Loucy (cell line): Measurements from ENCODE around the gene PDLIM7.

Experiments
- H2AFZ ChIP-seq: fragments of 200-600 bp; sonication (generic); 2 replicates; pipeline ENCODE4 v1.6.0; 2016; ENCODE audit warnings: antibody characterized with exemption, mild to moderate bottlenecking, low read length, moderate library complexity
- H3F3A ChIP-seq: fragments of 200-600 bp; 2 replicates; pipeline ENCODE4 v1.6.0; 2016; ENCODE audit warnings: antibody characterized with exemption, low read depth, mild to moderate bottlenecking
- H3K27me3 ChIP-seq: fragments of 200-600 bp; sonication (generic); 2 replicates; pipeline ENCODE4 v1.6.1; 2014; ENCODE audit warnings: low read length, mild to moderate bottlenecking; ENCODE audit not compliant: insufficient read depth, poor library complexity, severe bottlenecking
- H3K36me3 ChIP-seq: fragments of 200-600 bp; sonication (generic); 2 replicates; pipeline ENCODE4 v1.6.1; 2016; ENCODE audit warnings: low read length; ENCODE audit not compliant: insufficient read depth
- H3K4me1 ChIP-seq: fragments of 200-600 bp; sonication (generic); 2 replicates; pipeline ENCODE4 v1.5.1; 2014; ENCODE audit warnings: low read length, mild to moderate bottlenecking; ENCODE audit not compliant: insufficient read depth, poor library complexity, severe bottlenecking
- H3K4me2 ChIP-seq: fragments of 200-600 bp; sonication (generic); 2 replicates; pipeline ENCODE4 v1.6.0; 2014; ENCODE audit warnings: antibody characterized with exemption, low read length, low read depth, mild to moderate bottlenecking; ENCODE audit not compliant: poor library complexity, severe bottlenecking
- H3K4me3 ChIP-seq: fragments of 200-600 bp; sonication (generic); 2 replicates; pipeline ENCODE4 v1.5.1; 2014; ENCODE audit warnings: low read length, mild to moderate bottlenecking, mixed read lengths; ENCODE audit not compliant: poor library complexity, severe bottlenecking
- H3K79me2 ChIP-seq: fragments of 200-600 bp; sonication (generic); 2 replicates; pipeline ENCODE4 v1.6.1; 2014; ENCODE audit warnings: low read length; ENCODE audit not compliant: insufficient read depth
- H3K9ac ChIP-seq: fragments of 200-600 bp; sonication (generic); 2 replicates; pipeline ENCODE4 v1.6.0; 2014; ENCODE audit warnings: mild to moderate bottlenecking, low read depth, low read length, moderate library complexity; ENCODE audit not compliant: poor library complexity, severe bottlenecking
- H3K9me2 ChIP-seq: fragments of 200-600 bp; sonication (generic); replicated peaks from 2 replicates; pipeline ENCODE4 v1.6.1; 2016; ENCODE audit warnings: low read depth, low read length, mixed read lengths
- H3K9me3 ChIP-seq: fragments of 200-600 bp; sonication (generic); 2 replicates; pipeline ENCODE4 v1.6.1; 2014; ENCODE audit warnings: mild to moderate bottlenecking, antibody characterized with exemption, low read length, low read depth; ENCODE audit not compliant: insufficient read depth
- H4K20me1 ChIP-seq: fragments of 200-600 bp; sonication (generic); 2 replicates; pipeline ENCODE4 v1.6.0; 2014; ENCODE audit warnings: antibody characterized with exemption, low read length, mild to moderate bottlenecking; ENCODE audit not compliant: insufficient read depth, poor library complexity, severe bottlenecking
- CTCF ChIP-seq: fragments of 200-600 bp; sonication (generic); conservative IDR thresholded peaks from 2 replicates; pipeline ENCODE4 v1.5.1; 2014; ENCODE audit warnings: mild to moderate bottlenecking, antibody characterized with exemption, low read length
- EZH2phosphoT487 ChIP-seq: fragments of 200-600 bp; IDR thresholded peaks from 2 replicates; pipeline ENCODE4 v1.6.1; 2018; ENCODE audit warnings: antibody characterized with exemption, mild to moderate bottlenecking, moderate library complexity, borderline replicate concordance

PDLIM7 gene

GRCh38 chr5:177511181-177511580, 13.8 kb upstream of the PDLIM7 start:
- H4K20me1 ChIP-seq: peaks cover 10% of the 10 kb centered on the region
- no peaks in the 10 kb centered on the region for H3K27me3 ChIP-seq
- no peak overlapping the region for H3K4me3 ChIP-seq
- H2AFZ ChIP-seq: no peak overlapping the region
- peaks cover 36% of the 10 kb centered on the region; the same call in 1 of the 2 replicates for H3K79me2 ChIP-seq
- no peak overlapping the region for H3K9ac ChIP-seq
- peaks cover 13% of the 10 kb centered on the region for H3K4me1 ChIP-seq
- no peaks in the 10 kb centered on the region for H3K9me3 ChIP-seq
- no peaks in the 10 kb centered on the region for H3K9me2 ChIP-seq
- no peak overlapping the region for H3K4me2 ChIP-seq
- TF ChIP-seq EZH2phosphoT487: no peak
- no peak for TF ChIP-seq CTCF
- H3F3A ChIP-seq: no peaks in the 10 kb centered on the region
- H3K36me3 ChIP-seq: no peaks in the 10 kb centered on the region; the same call in 1 of the 2 replicates

GRCh38 chr5:177510567-177511053, 13.2 kb upstream of the PDLIM7 start:
- H2AFZ ChIP-seq: no peak overlapping the region
- H3F3A ChIP-seq: no peaks in the 10 kb centered on the region
- peak overlapping the region; percentile 57 for H3K4me2 ChIP-seq
- no peak for TF ChIP-seq CTCF
- no peak for TF ChIP-seq EZH2phosphoT487
- peaks cover 5% of the 10 kb centered on the region for H4K20me1 ChIP-seq
- no peaks in the 10 kb centered on the region for H3K9me3 ChIP-seq
- H3K4me1 ChIP-seq: peaks cover 10% of the 10 kb centered on the region
- no peak overlapping the region for H3K9ac ChIP-seq
- H3K79me2 ChIP-seq: peaks cover 31% of the 10 kb centered on the region; the same call in 1 of the 2 replicates
- H3K27me3 ChIP-seq: no peaks in the 10 kb centered on the region
- H3K9me2 ChIP-seq: no peaks in the 10 kb centered on the region
- H3K4me3 ChIP-seq: no peak overlapping the region
- no peaks in the 10 kb centered on the region; the same call in 1 of the 2 replicates for H3K36me3 ChIP-seq

- H3K4me3 ChIP-seq: no peak overlapping the region
These were observed 12.7 kb upstream of the PDLIM7 start for GRCh38 chr5:177509991-177510566.

More at GRCh38 chr5:177509991-177510566, 12.7 kb upstream of the PDLIM7 start:
- Histone ChIP-seq H3F3A (no peaks in the 10 kb centered on the region), H3K9ac (peak overlapping the region; percentile 27), H3K4me1 (peaks cover 10% of the 10 kb centered on the region), H3K27me3 (no peaks in the 10 kb centered on the region), H3K9me3 (no peaks in the 10 kb centered on the region), H2AFZ (no peak overlapping the region), H3K79me2 (peaks cover 25% of the 10 kb centered on the region; the same call in 1 of the 2 replicates), H3K9me2 (no peaks in the 10 kb centered on the region), H3K36me3 (no peaks in the 10 kb centered on the region; the same call in 1 of the 2 replicates), H4K20me1 (no peaks in the 10 kb centered on the region), H3K4me2 (peak overlapping the region; percentile 57)
- TF ChIP-seq CTCF: no peak
- TF ChIP-seq EZH2phosphoT487: no peak
